HCEC 1CT (cell line): ENCODE measurements around the gene LILRB3.
"Not testable (repeated sequence)": the region's sequence is repeated elsewhere in the genome, so short reads cannot be mapped to it uniquely, and the experiment has no call there.

Experiments
- DNase-seq: peaks from one replicate; pipeline ENCODE4 v3.0.0-alpha.2; 2017

The LILRB3 gene

DNA sequence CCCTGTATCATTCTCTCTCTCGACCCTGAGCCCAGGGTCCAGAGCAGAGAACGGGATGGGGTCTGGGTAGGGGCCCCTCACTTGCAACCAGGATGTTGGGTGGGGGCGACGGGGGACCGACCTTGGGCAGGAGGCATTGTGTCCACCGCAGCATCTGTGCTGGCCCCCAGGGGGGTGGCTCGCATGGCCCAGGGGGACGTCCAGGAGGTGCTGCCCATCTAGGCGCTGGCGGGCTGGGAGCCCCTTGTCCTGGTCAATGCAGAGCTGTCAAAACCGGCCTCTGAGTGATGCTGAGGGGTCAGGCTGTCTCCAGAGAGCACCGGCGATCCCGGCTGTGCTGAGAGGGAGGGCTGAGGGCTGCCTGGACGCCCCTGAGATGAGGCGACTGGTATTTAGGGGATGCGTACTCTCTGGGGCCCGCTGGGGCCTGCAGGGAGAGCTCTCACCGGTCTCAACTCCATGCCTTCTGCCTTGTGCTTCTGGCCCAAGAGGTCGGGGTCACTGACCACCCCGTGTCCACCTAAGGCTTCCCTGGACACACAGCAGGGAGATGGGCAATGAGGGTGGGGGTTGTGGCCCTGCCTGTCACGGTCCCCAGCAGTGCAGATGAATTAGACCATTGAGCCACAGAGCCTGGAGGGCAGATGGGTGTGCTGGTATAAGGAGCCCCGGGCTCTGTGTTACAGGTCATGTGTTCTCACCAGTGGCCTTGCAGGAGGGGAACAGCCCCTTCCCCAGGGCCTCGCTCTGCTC is 13.6 kb downstream of the LILRB3 start:
- peak; percentile 10 for DNase-seq

DNA sequence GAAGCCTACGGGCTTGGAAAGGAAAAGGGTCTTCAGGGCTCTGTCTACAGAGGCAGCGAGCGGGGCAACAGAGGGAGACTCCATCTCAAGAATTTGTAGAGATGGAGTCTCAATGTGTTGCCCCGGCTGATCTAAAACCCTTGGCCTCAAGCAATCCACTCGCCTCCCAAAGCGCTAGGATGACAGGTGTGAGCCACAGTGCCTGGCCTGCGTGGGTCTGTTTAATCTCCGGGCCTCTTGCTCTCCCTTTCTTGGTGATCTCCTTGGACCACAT is 14.1 kb downstream of the LILRB3 start:
- DNase-seq: peak; percentile 19

DNA sequence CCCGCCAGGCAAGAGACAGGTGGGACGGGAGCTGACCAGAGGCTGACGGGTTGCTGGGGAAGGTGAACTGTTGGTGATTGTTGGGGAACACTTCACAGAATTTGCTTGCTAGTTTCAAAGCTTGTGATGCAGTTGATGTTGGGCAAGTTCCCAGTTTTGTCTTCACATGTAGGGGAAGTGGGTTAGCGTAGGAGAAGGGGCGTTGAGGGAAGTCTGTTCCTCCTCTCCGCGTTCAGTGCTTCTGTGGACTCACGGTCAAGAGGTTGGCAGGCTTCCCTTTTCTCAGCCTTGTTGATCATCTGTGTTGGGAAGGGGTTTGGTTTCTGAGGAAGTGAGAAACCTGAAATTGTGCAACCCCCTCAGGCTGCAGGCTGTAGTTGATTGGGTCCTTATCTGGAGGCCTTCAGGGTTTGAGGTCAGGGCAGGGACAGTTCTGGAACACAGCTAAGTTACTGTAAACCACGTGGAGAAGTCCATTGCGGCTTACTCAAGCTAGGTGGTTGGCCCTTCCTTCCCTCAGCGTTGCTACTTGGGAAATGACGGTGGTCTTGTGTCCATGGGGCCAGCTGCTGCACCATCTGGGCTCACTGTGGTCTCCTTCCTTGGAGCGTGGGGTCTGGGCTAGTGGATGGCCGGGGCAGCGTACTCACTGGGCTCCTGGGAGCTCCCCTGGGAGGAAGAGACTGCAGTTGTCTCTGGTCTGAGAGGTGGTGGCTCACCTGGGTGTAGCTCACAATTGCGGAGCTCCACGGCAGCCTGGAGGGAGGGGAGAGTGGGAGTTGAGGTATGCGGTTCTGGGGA is 14.6 kb downstream of the LILRB3 start:
- peak; percentile 37 for DNase-seq

DNA sequence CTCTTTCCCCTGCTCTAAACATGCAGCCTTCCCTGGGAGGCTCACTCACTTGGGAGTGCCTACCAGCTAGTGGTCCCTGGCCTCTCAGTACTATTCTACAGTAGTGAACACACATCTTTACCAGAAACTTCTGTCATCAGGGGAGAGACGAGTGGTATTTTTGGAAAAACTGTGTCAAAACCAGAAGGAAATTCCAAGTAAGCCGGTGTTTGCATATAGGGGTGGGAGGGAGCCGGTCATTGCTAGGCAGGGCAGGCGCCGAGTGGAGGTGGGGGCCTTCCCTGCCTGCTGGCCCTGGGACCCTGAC is 15.2 kb downstream of the LILRB3 start:
- DNase-seq: no peak

DNA sequence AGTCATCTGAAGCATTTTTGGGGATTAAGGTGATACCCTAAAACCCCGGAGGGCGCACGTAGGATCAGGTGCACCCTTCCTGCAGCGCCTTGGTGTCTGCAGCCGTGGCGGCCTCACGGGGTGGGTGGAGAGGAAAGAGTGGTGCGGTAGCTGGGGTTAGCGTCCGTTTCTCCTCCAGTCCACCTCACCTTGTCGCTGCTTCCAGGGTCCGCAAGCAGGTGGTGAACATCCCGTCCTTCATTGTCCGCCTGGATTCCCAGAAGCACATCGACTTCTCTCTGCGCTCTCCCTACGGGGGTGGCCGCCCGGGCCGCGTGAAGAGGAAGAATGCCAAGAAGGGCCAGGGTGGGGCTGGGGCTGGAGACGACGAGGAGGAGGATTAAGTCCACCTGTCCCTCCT is 15.6 kb downstream of the LILRB3 start:
- not testable (repeated sequence) for DNase-seq

DNA sequence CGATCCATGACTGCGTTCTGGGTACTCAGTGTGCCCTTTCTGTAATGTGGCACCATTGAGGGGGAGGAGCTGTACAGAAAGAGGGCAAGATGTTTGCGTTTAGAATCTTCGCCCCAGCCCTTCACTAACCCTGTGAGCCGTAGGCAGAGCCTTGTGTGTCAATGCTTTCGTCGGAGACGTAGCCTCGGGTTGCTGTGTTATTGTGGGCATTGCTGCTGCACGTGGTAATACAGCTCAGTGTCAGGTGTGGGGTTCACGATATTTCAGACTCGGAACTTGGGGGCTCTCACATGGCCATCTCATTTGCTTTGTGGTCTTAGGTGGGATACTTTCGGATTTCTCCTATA is 16.0 kb downstream of the LILRB3 start:
- no peak for DNase-seq

DNA sequence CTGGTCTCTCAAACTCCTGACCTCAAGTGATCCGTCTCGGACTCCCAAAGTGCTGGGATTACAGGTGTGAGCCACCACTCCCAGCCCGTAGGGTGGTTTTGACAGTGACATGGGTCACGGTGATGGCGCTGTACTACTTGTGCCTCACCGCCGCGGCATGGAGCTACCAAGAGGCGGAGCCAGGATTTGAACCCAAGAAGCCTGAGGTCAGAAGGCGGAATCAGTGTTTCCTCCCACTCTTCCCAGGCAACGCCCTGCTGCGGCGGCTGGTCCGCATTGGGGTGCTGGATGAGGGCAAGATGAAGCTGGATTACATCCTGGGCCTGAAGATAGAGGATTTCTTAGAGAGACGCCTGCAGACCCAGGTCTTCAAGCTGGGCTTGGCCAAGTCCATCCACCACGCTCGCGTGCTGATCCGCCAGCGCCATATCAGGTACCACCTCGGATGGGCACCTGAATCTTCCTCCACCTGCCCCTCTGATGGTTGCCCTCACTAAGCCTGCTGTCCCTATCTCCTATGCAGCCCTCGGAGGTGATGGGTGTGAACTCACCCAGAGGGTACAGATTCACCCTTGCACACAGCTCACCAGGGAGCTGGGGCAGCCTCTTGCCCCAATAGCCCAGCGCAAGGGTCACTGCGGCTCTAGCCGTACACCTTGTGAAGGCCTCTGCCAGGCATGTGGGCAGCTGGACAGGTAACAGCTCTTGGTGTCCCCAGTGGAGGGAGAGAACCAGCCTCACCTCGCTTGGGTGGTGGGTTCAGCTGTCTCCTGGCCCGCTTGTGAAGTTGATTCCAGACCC is 16.6 kb downstream of the LILRB3 start:
- DNase-seq: no peak

DNA sequence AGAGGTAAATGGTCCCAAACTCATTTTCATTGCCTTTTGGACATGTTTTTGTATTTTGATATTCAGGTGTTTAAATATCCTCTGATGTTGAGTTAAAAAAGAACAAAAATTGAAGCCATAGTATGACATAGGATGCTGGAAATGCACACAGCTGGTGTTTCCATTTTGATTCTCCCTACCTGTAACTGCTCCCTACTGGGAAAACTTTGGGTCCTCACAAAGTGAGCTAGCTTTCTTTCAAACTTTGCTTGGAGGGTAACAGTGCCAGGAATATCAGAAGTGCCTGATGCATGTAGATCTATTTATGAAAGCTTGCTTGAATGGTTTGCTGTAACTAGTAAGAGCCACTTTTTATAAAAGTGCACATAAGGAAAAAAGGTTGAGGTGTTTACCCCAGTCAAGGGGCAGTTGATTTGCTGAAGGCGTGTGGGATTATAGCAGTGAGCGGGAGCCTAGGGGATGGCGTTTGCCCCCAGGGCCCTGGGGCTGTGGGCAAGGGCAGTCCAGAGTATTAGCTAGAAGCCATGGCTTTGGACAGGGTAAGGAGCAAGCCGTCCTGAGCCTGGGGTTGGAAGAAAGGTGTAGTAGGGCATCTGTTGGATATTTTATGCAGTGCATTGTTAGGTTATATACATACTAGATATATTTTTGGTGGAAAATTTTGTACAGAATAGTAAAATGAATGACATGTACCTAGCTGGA is 17.9 kb downstream of the LILRB3 start:
- no peak for DNase-seq

DNA sequence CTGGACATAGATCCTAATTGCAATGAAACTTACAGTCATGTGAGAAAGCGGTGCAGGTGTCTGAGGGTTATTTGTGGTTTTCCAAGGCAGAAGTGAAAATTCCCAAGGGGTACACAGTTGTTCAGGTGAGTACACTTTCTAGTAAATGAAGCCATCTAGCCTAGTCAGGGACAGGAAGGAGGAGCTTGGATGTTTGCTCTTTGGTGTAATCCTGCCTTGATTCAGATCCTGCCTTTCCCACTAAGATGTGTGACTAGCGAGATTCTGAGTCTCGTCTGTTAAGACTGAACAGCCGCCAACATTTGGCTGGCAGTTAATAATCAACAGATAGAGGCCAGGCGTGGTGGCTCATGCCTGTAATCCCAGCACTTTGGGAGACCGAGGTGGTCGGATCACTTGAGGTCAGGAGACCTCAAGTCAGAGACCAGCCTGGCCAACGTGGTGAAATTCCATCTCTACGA is 19.6 kb downstream of the LILRB3 start:
- no peak for DNase-seq

DNA sequence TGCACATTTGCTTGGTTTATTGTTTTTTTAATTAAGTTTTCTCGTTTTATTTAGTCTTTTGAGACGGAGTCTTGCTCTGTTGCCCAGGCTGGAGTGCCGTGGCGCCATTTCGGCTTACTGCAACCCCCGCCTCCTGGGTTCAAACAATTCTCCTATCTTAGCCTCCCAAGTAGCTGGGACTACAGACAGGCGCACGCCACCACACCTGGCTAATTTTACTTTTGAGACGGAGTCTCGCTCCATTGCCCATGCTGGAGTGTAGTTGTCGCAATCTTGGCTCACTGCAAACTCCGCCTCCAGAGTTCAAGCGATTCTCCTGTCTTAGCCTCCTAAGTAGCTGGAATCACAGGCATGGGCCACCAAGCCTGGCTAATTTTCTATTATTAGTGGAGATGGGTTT is 20.8 kb downstream of the LILRB3 start:
- DNase-seq: no peak

DNA sequence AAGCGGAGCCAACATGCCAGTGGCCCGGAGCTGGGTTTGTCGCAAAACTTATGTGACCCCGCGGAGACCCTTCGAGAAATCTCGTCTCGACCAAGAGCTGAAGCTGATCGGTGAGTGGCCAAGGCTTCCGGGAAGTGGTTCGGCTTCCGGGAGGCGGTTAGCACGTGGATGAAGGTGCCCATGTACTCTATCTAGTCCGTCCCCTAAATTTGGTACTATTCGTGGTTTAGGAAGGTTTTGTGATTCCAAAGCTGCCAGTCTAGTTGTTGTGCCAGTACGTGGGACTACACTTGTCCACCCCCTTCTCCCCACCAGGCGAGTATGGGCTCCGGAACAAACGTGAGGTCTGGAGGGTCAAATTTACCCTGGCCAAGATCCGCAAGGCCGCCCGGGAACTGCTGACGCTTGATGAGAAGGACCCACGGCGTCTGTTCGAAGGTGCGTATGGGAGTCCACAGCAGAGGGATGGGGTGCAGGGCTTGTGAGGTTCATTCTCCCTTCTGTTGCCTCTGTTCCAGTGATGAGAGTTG is 21.6 kb downstream of the LILRB3 start:
- no peak for DNase-seq

DNA sequence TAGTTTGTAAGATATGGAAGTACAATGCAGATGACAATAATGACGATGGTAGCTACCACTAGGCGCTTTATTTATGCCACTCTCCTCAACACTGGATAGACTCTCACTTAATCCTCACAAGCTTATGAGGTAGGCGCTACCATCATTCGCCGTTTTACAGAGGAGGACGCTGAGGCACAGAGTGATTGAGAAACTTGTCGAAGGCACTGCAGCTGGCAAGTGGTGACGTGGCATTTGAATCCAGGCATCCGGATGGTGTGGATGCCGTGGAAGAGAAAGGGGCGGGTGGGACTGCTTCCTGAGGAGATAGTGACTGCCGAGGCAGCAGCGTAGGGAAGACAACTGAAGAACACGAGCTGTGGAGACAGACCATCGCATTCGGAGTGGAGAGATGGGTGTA is 23.4 kb downstream of the LILRB3 start:
- DNase-seq: no peak

DNA sequence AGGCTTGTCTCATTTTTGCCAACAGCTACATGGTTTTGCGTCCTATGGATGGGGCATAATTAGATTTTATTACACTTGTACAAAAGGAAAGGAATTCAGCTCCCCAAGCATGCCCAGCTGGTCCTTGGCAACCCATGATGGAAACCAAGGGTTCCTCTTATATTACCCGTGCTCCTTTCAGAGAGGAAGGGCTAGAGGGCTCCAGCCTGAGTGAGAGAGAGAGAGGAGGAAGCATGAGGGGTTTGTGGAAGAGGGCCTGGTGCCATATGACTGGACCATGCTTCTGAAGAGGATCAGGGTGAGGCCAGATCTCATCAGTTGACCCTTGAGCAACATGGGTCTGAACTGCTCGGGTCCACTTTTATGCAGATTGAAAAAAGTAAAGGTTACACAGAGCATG is 25.7 kb downstream of the LILRB3 start:
- DNase-seq: no peak

DNA sequence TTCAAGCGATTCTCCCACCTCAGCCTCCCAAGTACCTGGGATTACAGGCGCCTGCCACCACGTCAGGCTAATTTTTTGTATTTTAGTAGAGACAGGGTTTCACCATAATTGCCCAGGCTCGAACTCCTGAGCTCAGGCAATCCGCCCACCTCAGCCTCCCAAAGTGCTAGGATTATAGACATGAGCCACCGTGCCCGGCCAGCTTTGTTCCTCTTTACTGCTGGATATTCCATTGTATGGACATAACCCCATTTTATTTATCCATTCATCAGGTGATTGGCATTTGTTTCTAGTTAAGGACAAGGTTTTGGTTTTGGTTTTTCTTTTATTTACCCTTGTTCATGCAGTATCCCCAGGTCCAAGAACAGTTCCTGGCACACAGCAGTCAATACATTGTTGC is 26.3 kb downstream of the LILRB3 start:
- DNase-seq: no peak

DNA sequence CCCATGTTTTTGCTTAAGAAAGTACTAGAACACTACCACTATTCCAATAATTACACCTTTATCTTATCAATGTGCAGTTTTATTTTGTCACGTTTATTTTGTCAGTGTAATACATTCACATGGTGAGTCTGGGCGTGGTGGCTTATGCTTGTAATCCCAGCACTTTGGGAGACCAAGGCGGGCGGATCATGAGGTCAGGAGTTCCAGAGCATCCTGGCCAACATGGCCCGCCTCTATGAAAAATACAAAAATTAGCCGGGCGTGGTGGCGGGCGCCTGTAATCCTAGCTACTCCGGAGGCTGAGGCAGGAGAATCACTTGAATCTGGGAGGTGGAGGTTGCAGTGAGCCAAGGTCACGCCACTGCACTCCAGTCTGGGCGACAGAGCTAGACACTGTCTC is 28.3 kb downstream of the LILRB3 start:
- DNase-seq: not testable (repeated sequence)

DNA sequence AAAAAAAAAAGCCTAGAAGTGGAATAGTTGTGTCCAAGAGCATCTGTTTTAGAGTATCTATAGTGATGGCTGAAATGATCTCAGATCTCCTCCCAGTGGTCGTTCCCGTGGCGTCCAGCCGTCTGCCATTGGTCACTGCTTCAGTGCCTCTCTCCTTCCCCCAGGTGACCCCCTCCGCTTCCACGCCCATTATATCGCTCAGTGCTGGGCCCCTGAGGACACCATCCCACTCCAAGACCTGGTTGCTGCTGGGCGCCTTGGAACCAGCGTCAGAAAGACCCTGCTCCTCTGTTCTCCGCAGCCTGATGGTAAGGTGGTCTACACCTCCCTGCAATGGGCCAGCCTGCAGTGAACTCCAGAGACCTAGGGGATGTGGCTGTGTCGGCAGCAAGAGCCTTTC is 29.8 kb downstream of the LILRB3 start:
- no peak for DNase-seq

DNA sequence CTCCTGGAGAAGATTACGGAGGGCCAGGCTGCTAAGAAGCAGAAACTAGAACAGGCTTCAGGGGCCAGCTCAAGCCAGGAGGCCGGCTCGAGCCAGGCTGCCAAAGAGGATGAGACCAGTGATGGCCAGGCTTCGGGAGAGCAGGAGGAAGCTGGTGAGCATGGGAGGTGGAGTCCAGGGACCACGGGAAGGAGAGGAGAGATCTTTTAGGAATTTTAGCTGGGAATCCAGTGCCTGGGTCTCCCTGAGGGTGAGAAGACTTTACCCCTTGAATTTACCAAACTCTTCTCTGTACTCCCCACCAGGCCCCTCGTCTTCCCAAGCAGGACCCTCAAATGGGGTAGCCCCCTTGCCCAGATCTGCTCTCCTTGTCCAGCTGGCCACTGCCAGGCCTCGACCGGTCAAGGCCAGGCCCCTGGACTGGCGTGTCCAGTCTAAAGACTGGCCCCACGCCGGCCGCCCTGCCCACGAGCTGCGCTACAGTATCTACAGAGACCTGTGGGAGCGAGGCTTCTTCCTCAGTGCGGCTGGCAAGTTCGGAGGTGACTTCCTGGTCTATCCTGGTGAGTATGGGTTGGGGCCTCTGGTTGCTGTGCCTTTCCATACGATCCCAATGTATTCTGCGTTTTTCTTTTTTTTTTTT is 30.9 kb downstream of the LILRB3 start:
- peak; percentile 9 for DNase-seq

DNA sequence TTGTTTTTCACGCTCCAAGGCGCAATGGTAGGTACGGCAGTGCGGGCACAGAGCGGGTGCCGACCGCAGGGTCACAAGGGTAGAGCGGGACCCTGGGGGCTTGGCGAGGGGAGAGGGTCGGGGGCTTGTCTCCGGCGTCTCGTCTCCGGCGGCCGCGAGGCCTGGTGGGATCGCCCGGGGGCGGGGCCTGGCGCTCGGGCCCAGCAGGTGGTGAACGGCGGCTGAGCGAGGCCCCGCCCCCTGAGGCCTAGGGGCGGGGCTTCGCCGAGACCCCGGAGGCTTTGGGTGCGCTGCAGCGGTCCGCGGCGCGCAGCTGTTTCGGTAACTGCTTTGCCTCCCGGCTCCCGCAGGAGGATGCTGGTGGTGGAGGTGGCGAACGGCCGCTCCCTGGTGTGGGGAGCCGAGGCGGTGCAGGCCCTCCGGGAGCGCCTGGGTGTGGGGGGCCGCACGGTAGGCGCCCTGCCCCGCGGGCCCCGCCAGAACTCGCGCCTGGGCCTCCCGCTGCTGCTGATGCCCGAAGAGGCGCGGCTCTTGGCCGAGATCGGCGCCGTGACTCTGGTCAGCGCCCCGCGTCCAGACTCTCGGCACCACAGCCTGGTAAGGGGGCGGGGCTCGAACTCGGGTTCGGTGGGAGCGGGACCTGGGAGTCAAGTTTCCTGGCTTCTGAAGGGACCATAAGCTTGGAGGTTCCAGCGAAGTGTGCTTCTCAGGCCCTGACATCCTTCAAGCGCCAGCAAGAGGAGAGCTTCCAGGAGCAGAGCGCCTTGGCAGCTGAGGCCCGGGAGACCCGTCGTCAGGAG is 31.6 kb downstream of the LILRB3 start, which contains the start of gene TSEN34:
Gene TSEN34 (plus strand): TSS at position 298 of the 800 bp plus-strand sequence. CDS start 57 bp downstream, at position 355.
- peak; percentile 73 for DNase-seq

DNA sequence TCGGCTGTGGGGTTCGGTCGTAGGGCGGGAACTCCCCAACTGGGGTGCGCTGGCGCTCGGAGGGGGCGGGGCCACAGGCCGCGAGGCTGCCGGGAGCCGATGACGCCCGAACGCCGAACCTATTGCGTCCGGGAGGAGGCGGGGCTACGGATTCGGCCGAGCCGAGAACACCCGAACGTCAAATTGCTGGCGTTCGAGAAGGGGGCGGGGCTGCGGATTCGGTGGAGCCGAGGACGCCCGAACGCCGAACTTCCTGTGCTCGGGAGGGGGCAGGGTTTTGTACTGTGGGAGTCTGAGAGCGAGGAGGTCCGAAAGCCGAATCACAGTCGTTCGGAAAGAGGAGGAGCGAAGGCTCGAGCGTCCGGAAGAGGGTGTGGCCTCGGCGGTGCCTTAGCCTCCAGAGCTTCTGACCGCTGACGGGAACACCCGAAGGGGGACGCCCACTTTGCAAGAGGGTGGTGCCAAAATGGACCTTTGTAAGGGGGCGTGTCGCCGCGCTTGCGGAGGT is 32.2 kb downstream of the LILRB3 start:
- DNase-seq: peak; percentile 99

DNA sequence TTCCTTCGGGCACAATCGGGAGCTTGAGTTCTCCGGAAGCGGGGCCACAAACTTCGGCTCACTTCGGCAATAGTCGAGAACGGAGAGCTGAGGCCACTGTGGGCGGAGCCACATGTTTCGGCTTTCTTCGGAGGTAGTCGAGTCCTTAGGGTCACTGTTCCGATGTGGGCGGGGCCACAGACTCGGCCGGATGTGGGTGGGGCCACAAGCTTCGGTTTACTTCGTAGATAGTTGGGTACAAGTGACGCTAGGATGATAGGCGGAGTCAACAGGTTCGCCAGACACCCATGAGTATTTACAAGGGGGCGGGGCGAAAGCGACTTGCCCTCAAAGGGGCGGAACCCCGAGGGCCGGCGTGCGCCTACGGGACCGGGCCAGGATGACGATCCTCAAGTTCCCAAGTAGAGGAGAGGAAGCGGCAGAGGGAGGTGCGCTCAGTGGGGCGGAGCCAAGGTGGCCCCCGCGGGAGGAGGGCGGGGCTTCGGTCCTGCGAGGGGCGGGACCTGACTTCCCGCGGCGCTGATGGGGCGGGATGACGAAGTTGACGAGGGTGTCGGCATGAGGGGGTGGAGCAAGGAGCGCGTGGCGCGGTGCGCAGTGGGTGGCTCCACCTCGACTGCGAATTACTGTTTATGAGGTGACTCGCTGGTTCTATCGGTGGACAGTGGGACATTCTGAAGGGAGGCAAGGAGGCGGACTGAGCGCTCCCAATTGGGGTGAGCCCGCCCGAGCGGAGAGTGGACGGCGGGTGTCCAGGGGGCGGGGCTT is 32.9 kb downstream of the LILRB3 start:
- DNase-seq: peak; percentile 99
